ENCODE results near the gene SECISBP2.
"Not testable (repeated sequence)": the region's sequence is repeated elsewhere in the genome, so short reads cannot be mapped to it uniquely, and the experiment has no call there.

SECISBP2 gene

DNA sequence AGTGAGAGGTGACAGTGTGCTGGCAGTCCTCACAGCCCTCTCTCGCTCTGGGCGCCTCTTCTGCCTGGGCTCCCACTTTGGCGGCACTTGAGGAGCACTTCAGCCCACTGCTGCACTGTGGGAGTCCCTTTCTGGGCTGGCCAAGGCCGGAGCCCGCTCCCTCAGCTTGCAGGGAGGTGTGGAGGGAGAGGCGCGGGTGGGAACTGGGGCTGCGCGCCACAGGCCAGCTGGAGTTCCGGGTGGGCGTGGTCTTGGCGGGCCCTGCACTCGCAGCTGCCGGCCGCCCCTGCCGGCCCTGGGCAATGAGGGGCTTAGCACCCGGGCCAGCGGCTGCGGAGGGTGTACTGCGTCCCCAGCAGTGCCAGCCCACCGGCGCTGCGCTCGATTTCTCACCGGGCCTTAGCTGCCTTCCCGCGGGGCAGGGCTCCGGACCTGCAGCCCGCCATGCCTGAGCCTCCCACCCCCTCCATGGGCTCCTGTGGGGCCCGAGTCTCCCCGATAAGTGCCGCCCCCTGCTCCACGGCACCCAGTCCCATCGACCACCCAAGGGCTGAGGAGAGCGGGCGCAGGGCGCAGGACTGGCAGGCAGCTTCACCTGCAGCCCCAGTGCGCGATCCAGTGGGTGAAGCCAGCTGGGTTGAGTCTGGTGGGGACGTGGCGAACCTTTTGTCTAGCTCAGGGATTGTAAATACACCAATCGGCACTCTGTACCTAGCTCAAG, 35.9 kb upstream of the SECISBP2 start:
- H3K4me3 ChIP-seq (ENCODE audit: insufficient read depth, low read depth, low read length, poor library complexity, severe bottlenecking); H3K27me3 ChIP-seq (replicated peaks; ENCODE audit: control insufficient read depth, insufficient read depth, low read length, poor library complexity, severe bottlenecking): not testable (repeated sequence)

DNA sequence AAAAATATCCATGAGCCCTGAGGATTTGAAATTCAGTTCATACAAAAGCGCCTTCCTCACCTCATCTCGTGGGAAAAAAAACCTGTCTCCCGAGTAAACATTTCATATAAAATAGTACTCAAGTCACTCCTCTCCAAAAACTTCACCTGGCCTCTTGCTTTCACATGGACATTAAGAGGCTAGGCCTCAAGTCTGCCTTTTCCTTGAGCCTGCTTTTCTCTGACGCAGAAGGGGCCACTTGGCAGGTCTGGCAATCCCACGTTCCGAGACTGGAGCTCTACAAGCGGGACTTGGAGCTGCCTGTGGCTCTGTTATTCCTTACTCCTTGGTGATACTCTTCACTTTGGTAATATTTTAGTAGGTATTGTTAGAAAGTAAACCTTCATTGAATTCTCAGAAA, 34.2 kb upstream of the SECISBP2 start:
- Histone ChIP-seq H3K9me3 (ENCODE audit: control insufficient read depth, low read length) (no peaks in the 10 kb centered on the region), H3K4me1 (ENCODE audit: control insufficient read depth, insufficient read depth, low read length, poor library complexity, severe bottlenecking) (peaks cover 5% of the 10 kb centered on the region), H3K36me3 (ENCODE audit: control insufficient read depth, insufficient read depth, low read length) (no peaks in the 10 kb centered on the region), H3K27me3 (replicated peaks; ENCODE audit: control insufficient read depth, insufficient read depth, low read length, poor library complexity, severe bottlenecking) (no peaks in the 10 kb centered on the region), H3K4me3 (ENCODE audit: insufficient read depth, low read depth, low read length, poor library complexity, severe bottlenecking) (no peak overlapping the region), H3K27ac (ENCODE audit: insufficient read depth, low read length, poor library complexity, severe bottlenecking) (no peak overlapping the region)
- DNase-seq: no peak

More for the DNA sequence above, 35.9 kb upstream of the SECISBP2 start:
- H3K9me3 ChIP-seq (ENCODE audit: control insufficient read depth, low read length); H3K36me3 ChIP-seq (ENCODE audit: control insufficient read depth, insufficient read depth, low read length); H3K27ac ChIP-seq (ENCODE audit: insufficient read depth, low read length, poor library complexity, severe bottlenecking); DNase-seq; H3K4me1 ChIP-seq (ENCODE audit: control insufficient read depth, insufficient read depth, low read length, poor library complexity, severe bottlenecking): not testable (repeated sequence)

DNA sequence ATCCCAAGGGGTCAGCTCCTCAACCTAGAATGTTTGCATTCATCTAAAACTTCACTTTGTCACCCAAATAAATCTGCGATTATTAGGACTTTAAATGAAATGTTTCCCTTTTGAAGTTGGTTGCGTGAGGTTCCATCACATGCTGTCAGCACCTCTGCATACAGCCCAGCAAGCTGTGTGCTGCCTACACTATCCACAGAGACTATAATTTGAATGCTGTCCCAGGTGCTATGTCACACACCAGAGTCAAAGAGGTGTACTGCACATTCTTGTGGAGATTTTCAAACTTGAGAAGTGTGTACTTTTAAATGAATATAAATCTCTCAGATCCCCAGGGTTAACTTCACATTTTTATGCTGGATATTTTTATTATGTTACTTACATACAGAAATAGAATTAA, 26.6 kb upstream of the SECISBP2 start:
- no peak for DNase-seq

DNA sequence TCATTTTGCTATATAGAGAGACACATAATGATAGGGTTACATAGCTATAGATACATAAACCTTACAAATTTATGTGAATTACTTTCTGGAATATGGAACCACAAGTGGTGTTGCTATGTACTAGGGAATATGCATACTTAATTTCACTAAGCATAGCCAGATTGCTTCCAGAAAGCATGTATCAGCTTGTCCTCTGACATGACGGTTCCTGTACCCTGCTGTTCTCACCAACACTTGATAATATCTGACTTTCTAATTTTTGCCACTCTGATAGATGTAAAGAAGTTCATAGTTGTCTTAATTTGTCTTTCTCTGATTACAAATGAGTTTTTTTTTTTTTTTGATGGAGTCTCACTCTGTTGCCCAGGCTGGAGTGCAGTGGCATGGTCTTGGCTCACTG, 25.3 kb upstream of the SECISBP2 start:
- Histone ChIP-seq H3K4me1 (ENCODE audit: control insufficient read depth, insufficient read depth, low read length, poor library complexity, severe bottlenecking) (no peaks in the 10 kb centered on the region), H3K36me3 (ENCODE audit: control insufficient read depth, insufficient read depth, low read length) (no peaks in the 10 kb centered on the region), H3K27ac (ENCODE audit: insufficient read depth, low read length, poor library complexity, severe bottlenecking) (no peak overlapping the region), H3K4me3 (ENCODE audit: insufficient read depth, low read depth, low read length, poor library complexity, severe bottlenecking) (no peak overlapping the region), H3K27me3 (replicated peaks; ENCODE audit: control insufficient read depth, insufficient read depth, low read length, poor library complexity, severe bottlenecking) (no peaks in the 10 kb centered on the region), H3K9me3 (ENCODE audit: control insufficient read depth, low read length) (no peaks in the 10 kb centered on the region)
- DNase-seq: no peak

More for the DNA sequence above, 26.6 kb upstream of the SECISBP2 start:
- H3K27ac ChIP-seq (ENCODE audit: insufficient read depth, low read length, poor library complexity, severe bottlenecking): no peak overlapping the region
- no peaks in the 10 kb centered on the region for H3K4me1 ChIP-seq (ENCODE audit: control insufficient read depth, insufficient read depth, low read length, poor library complexity, severe bottlenecking)
- no peaks in the 10 kb centered on the region for H3K36me3 ChIP-seq (ENCODE audit: control insufficient read depth, insufficient read depth, low read length)
- H3K27me3 ChIP-seq (replicated peaks; ENCODE audit: control insufficient read depth, insufficient read depth, low read length, poor library complexity, severe bottlenecking): no peaks in the 10 kb centered on the region
- H3K4me3 ChIP-seq (ENCODE audit: insufficient read depth, low read depth, low read length, poor library complexity, severe bottlenecking): no peak overlapping the region
- no peaks in the 10 kb centered on the region for H3K9me3 ChIP-seq (ENCODE audit: control insufficient read depth, low read length)

DNA sequence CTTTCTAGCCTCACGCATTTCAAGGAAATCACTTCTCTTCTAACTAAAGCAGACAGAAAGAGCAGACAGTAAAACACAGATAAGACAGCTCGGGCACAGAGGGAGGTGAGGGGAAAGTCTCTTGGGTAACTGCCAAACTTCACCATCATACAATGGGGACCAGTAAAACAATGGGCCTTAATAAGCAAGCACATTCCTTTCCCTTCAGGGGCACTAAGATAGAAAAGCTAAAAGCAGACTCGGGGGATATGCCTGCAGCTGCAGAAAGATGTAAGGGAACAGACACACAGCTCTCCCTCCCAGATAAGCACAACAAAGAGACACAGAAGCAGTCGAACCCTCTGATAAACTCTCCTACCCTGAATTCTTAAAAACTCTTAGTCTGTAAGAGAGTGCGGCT, 22.9 kb upstream of the SECISBP2 start:
- Histone ChIP-seq H3K27ac (ENCODE audit: insufficient read depth, low read length, poor library complexity, severe bottlenecking) (no peak overlapping the region), H3K36me3 (ENCODE audit: control insufficient read depth, insufficient read depth, low read length) (no peaks in the 10 kb centered on the region), H3K4me3 (ENCODE audit: insufficient read depth, low read depth, low read length, poor library complexity, severe bottlenecking) (no peak overlapping the region), H3K9me3 (ENCODE audit: control insufficient read depth, low read length) (no peaks in the 10 kb centered on the region), H3K27me3 (replicated peaks; ENCODE audit: control insufficient read depth, insufficient read depth, low read length, poor library complexity, severe bottlenecking) (no peaks in the 10 kb centered on the region), H3K4me1 (ENCODE audit: control insufficient read depth, insufficient read depth, low read length, poor library complexity, severe bottlenecking) (no peaks in the 10 kb centered on the region)
- DNase-seq: no peak

DNA sequence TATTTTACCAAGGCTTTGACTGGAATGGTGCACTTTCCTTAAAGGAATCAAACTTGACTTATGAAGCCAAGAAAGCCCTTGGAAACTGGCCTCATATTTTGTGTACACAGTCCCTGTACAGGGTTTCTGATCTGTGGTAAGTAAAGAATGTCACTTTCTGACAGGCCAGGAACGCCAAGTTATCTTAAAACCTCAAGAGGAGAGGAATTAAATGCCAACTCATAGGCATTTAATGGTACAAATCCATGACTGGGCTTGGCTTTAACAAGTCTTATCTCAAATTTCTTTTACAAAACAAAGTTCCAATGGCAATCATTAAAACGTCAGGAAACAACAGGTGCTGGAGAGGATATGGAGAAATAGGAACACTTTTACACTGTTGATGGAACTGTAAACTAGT, 16.3 kb upstream of the SECISBP2 start:
- not testable (repeated sequence) for H3K27me3 ChIP-seq (replicated peaks; ENCODE audit: control insufficient read depth, insufficient read depth, low read length, poor library complexity, severe bottlenecking); H3K36me3 ChIP-seq (ENCODE audit: control insufficient read depth, insufficient read depth, low read length); H3K27ac ChIP-seq (ENCODE audit: insufficient read depth, low read length, poor library complexity, severe bottlenecking); DNase-seq; H3K4me3 ChIP-seq (ENCODE audit: insufficient read depth, low read depth, low read length, poor library complexity, severe bottlenecking); H3K4me1 ChIP-seq (ENCODE audit: control insufficient read depth, insufficient read depth, low read length, poor library complexity, severe bottlenecking); H3K9me3 ChIP-seq (ENCODE audit: control insufficient read depth, low read length)

DNA sequence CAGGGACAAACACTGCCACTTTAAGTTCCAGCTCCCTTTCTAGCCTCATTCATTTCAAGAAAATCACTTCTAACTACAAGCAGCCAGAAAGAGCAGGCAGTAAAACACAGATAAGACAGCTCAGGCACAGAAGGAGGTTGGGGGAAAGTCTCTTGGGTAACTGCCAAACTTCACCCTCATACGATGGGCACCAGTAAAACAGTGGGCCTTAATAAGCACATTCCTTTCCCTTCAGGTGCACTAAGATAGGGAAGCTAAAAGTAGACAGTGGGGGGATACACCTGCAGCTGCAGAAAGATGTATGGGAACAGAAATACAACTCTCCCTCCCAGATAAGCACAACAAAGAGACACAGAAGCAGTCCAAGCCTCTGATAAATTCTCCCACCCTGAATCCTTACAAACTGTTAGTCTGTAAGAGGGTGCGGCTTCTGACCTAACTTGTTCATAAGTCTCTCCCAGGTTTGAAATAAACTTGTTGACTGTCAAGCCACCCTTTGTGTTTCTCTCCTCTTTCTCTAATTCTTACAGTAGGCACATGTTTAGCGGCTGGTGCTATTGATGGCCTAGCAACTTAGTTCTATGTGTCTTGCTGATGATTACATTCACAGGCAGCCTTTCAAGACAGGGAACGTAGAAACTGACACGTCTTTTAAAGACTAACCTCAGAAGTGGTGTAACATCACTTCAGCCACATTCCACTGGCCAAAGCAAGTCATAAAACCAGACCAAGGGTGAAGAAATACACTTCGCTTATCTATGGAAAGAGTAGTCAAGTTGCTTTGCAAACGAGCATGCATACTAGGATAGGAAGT, 14.1 kb upstream of the SECISBP2 start:
- no peak overlapping the region for H3K4me3 ChIP-seq (ENCODE audit: insufficient read depth, low read depth, low read length, poor library complexity, severe bottlenecking)
- no peaks in the 10 kb centered on the region for H3K36me3 ChIP-seq (ENCODE audit: control insufficient read depth, insufficient read depth, low read length)
- H3K27me3 ChIP-seq (replicated peaks; ENCODE audit: control insufficient read depth, insufficient read depth, low read length, poor library complexity, severe bottlenecking): no peaks in the 10 kb centered on the region
- no peaks in the 10 kb centered on the region for H3K9me3 ChIP-seq (ENCODE audit: control insufficient read depth, low read length)
- no peaks in the 10 kb centered on the region for H3K4me1 ChIP-seq (ENCODE audit: control insufficient read depth, insufficient read depth, low read length, poor library complexity, severe bottlenecking)
- DNase-seq: no peak
- H3K27ac ChIP-seq (ENCODE audit: insufficient read depth, low read length, poor library complexity, severe bottlenecking): no peak overlapping the region

DNA sequence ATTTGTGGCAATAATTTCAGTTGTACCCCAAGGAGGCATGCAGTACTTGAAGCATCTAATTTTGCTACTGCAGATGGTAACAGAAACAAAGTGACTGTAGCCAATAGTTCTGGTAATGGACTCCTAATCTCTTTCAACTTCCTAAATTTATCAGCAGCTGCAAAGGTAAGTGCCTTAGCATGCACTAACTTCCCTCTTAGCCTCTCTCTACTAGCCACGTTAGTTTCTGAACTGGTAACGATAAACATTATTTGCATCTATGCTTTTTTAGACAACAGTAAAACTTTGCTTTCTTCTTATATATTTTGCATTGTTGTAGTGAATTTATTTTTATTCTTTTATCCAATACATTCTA, 13.5 kb upstream of the SECISBP2 start:
- Histone ChIP-seq H3K36me3 (ENCODE audit: control insufficient read depth, insufficient read depth, low read length) (no peaks in the 10 kb centered on the region), H3K27ac (ENCODE audit: insufficient read depth, low read length, poor library complexity, severe bottlenecking) (no peak overlapping the region), H3K9me3 (ENCODE audit: control insufficient read depth, low read length) (no peaks in the 10 kb centered on the region), H3K4me3 (ENCODE audit: insufficient read depth, low read depth, low read length, poor library complexity, severe bottlenecking) (no peak overlapping the region), H3K27me3 (replicated peaks; ENCODE audit: control insufficient read depth, insufficient read depth, low read length, poor library complexity, severe bottlenecking) (no peaks in the 10 kb centered on the region), H3K4me1 (ENCODE audit: control insufficient read depth, insufficient read depth, low read length, poor library complexity, severe bottlenecking) (peaks cover 3% of the 10 kb centered on the region)
- DNase-seq: no peak

DNA sequence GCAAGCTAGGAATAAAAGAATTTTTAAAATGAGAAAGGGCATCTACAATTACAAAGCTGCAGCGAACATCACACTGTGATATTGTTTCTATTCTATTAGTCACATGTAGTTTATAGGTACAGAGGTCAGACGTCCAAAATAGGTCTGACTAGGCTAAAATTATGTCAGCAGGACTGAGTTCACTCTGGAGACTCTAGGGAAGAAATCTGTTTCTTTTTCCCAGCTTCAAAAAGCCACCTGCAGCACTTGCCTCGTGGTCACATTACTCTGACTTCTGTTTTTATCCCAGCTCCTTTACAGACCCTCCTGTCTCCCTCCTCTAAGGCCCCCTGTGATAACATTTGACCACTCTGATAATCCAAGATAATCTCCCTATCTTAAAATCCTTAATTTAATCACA, 12.4 kb upstream of the SECISBP2 start:
- Histone ChIP-seq H3K4me3 (ENCODE audit: insufficient read depth, low read depth, low read length, poor library complexity, severe bottlenecking) (no peak overlapping the region), H3K36me3 (ENCODE audit: control insufficient read depth, insufficient read depth, low read length) (no peaks in the 10 kb centered on the region), H3K27me3 (replicated peaks; ENCODE audit: control insufficient read depth, insufficient read depth, low read length, poor library complexity, severe bottlenecking) (no peaks in the 10 kb centered on the region), H3K9me3 (ENCODE audit: control insufficient read depth, low read length) (no peaks in the 10 kb centered on the region), H3K4me1 (ENCODE audit: control insufficient read depth, insufficient read depth, low read length, poor library complexity, severe bottlenecking) (peaks cover 11% of the 10 kb centered on the region), H3K27ac (ENCODE audit: insufficient read depth, low read length, poor library complexity, severe bottlenecking) (no peak overlapping the region)
- DNase-seq: no peak

DNA sequence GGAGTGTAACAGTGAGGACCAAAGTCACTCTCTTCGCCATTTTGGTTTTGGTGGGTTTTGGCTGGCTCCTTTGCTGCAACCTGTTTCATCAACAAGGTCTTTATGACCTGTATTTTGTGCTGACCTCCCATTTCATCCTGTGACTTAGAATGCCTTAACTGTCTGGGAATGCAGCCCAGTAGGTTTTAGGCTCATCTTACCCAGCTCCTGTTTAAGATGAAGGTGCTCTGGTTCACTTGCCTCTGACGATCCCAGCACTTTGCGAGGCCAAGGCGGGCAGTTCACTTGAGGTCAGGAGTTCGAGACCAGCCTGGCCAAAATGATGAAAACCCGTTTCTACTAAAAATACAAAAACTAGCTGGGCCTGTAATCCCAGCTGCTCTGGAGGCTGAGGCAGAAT, 9.1 kb upstream of the SECISBP2 start:
- H3K36me3 ChIP-seq (ENCODE audit: control insufficient read depth, insufficient read depth, low read length): no peaks in the 10 kb centered on the region
- DNase-seq: no peak
- no peaks in the 10 kb centered on the region for H3K27me3 ChIP-seq (replicated peaks; ENCODE audit: control insufficient read depth, insufficient read depth, low read length, poor library complexity, severe bottlenecking)
- H3K4me1 ChIP-seq (ENCODE audit: control insufficient read depth, insufficient read depth, low read length, poor library complexity, severe bottlenecking): peaks cover 22% of the 10 kb centered on the region
- H3K27ac ChIP-seq (ENCODE audit: insufficient read depth, low read length, poor library complexity, severe bottlenecking): peak overlapping the region; percentile 99
- H3K9me3 ChIP-seq (ENCODE audit: control insufficient read depth, low read length): no peaks in the 10 kb centered on the region
- H3K4me3 ChIP-seq (ENCODE audit: insufficient read depth, low read depth, low read length, poor library complexity, severe bottlenecking): no peak overlapping the region

Data from effector memory CD4-positive, alpha-beta T cell (primary cell).